ENCODE measurements around the gene CEP70. TPM values are rescaled to one million over a fixed set of nuclear protein-coding genes. Genes with fewer than 3 reads are reported as not detected.
A peak's percentile ranks its signal among the peaks of the same experiment; 100 is the strongest.
"Not testable (repeated sequence)": the region's sequence is repeated elsewhere in the genome, so short reads cannot be mapped to it uniquely, and the experiment has no call there.

Gene CEP70
- polyA plus RNA-seq, 12 donors: 15.4 to 53.4 (median 22.5) TPM; not detected in 1

GRCh38 chr3:138471481-138471880, 122.6 kb downstream of the CEP70 start:
- DNase-seq: no peak

DNA sequence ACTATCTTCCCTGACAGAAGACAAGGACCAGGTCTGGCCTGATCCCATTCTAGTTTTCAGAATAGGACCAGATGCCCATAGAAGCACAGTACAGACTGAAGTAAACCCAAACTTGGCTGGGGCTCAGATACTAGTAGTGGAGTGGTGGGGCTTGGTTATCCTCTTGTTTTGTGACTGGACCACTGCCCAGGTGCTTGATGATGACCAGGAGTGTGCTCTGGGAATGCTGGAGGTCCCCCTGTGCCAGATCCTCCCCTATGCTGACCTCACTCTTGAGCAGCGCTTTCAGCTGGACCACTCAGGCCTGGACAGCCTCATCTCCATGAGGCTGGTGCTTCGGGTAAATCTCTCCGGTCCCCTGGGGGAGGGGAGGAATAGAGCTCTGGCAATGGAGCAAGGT, 123.4 kb downstream of the CEP70 start:
- no peak for DNase-seq

- DNase-seq: no peak
Measured at GRCh38 chr3:138469874-138470273, 124.2 kb downstream of the CEP70 start.

- DNase-seq: no peak
Measured at GRCh38 chr3:138468886-138469285, 125.2 kb downstream of the CEP70 start.

DNA sequence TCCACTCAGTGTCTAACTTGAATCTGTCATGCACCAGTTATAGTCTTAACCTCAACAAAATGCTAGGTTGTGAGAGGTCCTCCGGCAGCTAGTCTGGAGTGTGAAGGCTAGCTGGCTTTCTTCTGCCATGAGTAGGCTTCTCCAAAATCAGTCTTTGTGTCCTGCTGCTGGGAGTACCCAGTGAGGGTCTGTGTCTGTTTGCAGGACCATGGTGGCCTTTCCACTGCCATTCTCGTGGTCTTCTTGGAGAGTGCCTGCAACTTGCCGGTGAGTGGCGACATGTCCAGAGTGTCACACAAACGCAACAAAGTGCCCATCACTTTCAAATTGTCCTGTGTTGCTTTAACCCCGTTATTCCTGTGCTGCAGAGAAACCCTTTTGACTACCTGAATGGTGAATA, 125.6 kb downstream of the CEP70 start:
- no peak for DNase-seq

GRCh38 chr3:138467931-138468330, 126.1 kb downstream of the CEP70 start:
- DNase-seq: no peak

- DNase-seq: no peak
Measured at GRCh38 chr3:138465925-138466324, 128.1 kb downstream of the CEP70 start.

DNA sequence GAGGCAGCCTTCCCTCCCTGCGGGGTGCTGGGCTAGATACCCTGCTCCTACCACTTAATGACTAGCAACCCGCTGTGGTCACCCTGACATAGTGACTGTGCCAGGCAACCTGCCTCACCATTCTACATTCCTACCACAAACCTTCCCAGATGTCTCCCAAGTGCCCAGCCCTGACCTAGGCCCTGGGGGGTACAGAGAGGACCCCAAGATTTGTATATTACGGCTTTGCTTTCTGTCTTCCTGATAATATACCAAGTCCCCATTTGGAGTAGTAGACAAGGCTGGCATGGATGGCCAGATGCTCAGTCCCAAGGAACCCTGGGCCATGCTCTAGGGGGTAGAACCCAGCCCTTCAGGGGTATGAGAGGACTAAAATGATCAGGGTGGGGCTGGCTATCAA, 128.6 kb downstream of the CEP70 start:
- no peak for DNase-seq

DNA sequence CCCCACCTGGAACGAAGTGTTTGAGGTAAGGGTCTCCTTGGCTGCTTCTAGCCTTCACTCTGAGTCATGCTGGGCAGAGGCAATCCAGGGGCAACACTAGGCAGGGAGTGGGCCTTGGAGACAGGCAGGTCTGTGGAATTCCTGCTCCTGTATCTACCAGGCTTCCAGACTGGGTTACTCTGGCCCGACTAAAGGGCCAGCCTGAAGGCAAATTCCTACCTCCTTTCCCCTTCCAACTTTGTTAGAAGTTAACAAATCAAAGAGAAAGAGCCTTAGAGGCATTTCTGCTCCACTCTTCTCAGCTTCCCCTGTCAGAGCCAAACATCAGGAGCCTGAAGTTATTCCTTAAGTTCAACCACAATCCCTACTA, 129.6 kb downstream of the CEP70 start:
- no peak for DNase-seq

DNA sequence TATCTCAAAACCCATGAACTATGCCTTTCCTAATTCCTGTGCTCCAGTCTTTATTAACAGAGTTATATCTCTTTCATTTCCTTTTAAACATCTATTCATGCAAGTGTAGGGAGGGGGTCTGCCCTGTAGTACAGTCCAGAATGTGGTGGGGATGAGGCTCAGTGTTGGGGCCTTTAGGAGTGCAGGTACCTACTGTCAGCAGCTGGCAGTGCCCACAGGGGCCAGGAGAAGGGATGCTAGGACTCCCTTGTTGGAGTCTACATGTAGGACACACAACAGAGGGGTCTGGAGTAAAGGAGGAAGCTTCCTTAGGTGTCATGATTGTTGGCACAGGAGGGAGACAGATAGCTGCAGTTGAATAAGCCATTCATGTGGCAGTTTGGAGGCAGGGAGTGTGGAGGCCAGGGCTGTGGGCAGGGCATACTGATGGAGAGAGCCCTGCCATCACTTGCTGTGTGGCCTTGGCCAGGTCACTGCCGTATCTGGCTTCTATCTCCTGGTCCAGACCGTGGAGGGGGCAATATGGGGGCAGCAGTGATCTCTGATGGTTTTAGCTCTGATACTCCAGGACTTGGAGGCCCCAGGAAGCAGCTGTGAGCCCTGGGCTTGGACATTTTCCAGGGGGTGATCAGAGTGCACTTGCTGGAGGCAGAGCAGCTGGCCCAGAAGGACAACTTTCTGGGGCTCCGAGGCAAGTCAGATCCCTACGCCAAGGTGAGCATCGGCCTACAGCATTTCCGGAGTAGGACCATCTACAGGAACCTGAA, 130.2 kb downstream of the CEP70 start:
- peak; percentile 16 for DNase-seq

- DNase-seq: no peak
Measured at GRCh38 chr3:138461896-138462295, 132.2 kb downstream of the CEP70 start.

DNA sequence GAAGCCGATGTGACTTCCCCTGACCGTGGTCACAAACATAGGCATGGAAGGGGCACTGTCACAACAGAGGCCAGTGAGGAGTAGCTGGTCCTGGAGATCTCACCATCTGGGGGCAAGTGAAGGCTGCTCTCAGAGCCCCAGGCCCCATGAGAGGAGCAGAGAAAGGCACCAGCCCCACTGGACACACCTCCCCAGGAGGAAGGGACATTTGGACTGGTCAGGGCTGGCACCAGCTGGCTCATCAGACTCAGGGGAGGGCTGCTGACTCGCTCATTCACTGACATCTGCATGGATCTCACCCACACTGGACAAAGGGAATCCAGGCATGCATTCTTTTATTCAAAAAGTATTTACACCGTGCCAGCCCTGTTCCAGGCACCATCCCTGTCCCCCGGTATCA, 132.8 kb downstream of the CEP70 start:
- DNase-seq: no peak

DNA sequence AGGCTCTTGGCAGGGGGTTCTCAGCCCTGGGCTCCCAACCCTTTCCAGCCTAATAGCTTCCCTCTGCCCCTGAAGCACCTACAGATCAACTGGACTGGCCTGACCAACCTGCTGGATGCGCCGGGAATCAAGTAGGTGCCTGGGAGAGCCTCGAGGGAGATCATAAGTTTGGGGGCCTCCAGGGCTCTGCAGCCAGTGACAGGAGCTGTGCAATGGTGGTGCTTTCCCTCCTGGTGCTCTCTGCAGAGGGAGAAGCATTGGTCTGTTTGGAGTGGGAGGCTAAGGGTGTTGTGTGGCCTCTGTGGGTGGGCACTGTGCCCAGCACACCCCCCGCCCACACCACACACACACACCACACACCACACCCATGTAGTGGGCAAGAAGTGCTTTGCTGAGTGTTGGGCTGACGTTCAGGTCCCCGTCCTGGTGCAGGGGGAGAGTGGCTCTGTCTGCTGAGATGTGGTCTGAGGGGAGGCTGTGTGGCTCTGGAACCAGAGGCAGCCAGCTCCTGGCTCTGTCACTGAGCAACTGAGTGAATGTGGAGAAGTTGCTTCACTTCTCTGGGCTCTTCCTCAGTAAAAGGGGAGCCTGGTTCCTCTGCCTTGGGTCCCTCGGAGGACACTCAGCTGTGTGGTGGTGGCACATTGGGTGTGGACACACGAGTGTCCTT, 133.4 kb downstream of the CEP70 start:
- no peak for DNase-seq

DNA sequence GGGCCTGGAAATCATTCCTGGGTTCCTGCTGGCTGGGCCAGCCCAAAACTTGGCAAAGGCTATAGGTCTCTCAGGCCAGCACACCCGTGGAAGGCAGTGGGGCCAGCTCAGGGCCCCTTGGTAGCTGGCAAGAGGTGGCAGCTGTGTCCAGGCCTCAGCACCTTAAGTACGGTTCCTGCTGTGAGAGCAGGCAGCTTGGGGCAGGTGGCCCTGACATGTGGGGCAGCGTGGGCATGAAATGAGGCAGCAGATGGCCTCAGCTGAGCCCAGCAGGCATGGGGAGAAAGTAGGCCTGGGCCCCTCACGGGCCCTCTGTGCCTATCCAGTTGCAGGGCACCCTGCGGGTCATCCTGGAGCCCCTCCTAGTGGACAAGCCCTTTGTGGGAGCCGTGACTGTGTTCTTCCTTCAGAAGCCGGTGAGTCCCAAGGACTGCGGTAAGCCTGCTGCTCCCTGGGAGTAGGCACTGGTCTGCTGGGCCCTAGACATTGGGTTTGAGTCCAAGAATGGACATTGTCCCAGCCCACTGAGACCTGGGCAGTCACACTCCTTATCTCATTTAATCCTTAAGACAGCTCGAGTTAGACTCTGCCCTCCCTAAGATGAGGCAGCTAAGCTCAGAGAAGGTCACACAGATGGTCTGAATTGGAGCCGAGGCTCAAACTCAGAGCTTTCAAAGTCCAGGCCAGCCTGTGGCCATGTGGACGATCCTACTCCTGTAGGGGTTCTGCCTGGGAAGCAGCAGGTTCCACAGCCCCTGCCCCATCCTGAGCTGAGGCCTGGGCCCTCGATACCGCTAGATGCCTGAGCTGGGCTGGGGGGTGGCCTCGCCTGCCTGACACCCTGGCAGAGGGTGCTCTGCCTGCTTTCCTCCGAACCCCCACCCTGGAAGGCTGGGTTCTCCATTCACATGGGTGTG, 134.2 kb downstream of the CEP70 start:
- peak; percentile 15 for DNase-seq

- no peak for DNase-seq
Measured at GRCh38 chr3:138458774-138459499, 135.1 kb downstream of the CEP70 start.

GRCh38 chr3:138457863-138458735, 136.0 kb downstream of the CEP70 start:
- no peak for DNase-seq

DNA sequence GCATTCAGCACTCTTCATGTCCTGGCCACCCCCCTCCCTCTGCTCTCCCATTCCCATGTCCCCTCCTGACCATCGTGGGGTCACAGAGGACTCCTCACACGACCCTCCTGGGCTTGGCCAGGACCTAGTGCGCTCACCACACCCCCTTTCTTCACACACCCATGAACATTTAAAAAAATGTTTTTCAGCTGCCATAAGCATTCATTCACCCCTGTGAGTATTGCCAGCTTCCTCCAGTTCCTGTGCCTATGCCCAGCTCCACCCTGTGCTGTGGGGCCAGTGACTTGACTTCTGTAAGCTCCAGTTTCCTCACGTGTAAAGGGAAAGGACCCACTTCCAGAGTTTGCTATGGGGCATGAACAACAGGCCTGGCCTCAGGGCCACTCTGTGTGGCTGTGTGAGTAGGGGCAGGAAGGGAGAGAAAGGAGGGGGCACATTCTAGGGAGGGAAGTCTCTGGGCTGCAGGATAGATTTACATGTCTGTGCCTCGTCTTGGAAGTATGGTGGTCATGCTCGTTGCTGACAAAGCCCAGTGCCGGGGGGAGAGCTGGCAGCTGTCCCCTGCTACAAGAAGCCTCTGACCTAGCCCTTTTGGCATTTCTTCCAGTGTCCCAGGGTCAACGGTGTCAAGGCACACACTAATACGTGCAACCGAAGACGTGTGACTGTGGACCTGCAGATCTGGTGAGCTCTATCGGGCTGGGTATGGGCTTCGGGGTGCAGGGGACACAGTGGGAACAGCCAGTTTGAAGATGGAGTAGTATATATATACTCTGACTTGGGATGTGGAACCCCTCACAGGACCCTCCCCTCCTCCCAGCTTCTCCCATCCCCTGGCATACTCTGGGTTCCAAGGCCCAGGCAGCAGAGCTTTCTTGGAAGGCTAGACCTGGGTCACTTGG, 136.8 kb downstream of the CEP70 start:
- DNase-seq: no peak

DNA sequence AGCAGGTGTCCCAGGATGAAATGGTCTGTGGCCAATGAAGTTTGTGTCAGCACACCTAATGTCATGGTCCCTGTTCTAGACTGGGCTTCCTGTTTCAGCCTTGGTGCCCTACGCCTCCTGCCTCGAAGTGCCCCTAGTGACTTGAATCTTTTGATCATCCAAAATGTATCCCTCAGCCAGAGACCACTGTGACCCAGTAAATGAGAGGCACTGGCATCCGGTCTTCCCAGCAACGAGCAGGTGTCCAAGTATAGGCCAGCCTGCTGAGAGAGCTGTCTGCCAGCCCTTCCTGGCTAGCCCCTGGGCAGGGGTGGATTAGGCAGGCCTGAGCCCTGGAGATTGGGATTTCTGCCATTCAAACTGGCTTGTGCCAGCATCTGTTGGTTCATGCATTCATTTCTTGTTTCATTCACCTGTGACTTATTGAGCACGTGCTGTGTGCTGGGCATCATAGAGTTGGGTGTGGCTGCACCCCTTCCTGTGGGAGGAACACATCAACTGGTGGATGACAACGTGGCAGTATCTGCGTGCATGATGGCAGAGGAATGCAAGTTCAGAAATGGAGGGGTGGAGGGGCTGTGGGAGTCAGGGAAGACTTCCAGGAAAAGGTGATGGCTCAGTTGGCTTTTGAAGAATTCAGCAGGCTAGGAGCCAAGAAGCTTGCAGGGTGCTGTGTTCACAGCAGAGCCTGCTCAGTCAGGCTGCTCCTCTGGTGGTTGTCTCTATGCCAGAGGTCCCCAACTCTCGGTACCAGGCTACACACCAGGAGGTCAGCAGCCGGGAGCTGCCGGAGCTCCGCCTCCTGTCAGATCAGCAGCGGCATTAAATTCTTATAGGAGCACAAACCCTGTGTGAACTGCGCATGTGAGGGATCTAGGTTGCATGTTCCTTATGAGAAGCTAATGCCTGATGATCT, 138.0 kb downstream of the CEP70 start:
- DNase-seq: no peak

DNA sequence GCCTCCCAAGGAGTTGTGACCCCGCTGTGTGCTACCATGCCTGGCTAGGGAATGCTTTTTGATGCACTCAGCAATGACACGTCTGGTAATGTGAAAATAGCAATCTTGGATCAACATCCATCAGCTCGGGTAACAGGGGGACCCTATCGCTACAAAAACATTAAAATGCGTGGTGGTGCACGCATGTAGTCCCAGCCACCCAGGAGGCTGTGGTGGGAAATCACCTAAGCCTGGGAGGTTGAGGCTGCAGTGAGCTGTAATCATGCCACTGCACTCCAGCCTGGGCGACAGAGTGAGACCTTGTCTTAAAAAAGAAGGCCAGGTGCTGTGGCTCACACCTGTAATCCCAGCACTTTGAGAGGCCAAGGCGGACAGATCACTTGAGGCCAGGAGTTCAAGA, 140.1 kb downstream of the CEP70 start:
- not testable (repeated sequence) for DNase-seq

All from muscle of arm (tissue), 12 donors.